ENCODE results near the gene RERE.

- TF ChIP-seq ZFX (IDR thresholded peaks at IDR 0.05): no peak
- no peak for TF ChIP-seq CTCF (conservative IDR thresholded peaks at IDR 0.05)
Observed at GRCh38 chr1:8646189-8646588, 171.3 kb downstream of the RERE start.

Measured in C4-2B (cell line).